ENCODE results near the gene TMEM43.

TMEM43 gene

DNA sequence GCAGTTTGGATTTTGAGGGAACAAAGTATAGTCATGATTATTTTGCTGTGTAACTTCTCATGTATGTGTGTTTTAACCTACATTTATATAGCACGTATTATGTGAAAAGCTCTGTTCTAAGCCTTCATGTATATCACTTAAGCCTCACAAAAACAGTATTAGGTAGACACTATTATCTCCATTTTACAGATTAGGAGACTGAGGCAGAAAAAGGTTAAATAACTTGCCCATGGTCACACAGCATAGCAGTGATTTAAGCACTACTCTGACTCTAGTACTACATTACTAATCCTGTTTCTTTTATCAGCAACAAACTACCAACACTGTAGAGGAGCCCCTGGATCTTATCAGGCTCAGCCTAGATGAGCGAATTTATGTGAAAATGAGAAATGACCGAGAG, 56.4 kb downstream of the TMEM43 start:
- DNase-seq, result no peak

DNA sequence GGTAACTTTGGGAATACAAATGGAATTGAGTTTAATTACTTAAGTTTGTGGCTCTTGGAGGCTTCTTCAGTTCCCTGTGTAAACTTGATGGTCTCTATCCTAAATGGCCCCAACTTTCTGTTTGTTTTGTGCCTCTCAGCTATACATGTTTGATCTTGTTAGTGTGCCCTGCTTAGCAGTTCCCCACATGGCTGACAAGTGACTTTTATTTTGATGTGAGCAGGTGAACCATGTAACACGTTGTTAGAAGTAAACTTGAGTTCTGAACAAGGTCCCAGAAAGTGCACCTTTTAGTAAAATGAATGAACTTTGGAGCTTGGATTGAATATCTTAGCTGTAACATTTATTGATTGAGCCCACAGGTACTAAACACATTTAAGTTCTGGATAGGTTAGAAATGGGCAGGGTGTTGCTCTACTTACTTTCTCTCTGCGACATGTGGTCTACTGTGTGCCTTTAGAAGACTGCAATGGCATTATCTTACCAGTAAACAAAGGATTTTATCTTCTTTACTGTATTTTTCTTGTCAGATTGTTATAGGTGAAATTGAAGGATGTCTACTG, 58.2 kb downstream of the TMEM43 start:
- no peak for DNase-seq

DNA sequence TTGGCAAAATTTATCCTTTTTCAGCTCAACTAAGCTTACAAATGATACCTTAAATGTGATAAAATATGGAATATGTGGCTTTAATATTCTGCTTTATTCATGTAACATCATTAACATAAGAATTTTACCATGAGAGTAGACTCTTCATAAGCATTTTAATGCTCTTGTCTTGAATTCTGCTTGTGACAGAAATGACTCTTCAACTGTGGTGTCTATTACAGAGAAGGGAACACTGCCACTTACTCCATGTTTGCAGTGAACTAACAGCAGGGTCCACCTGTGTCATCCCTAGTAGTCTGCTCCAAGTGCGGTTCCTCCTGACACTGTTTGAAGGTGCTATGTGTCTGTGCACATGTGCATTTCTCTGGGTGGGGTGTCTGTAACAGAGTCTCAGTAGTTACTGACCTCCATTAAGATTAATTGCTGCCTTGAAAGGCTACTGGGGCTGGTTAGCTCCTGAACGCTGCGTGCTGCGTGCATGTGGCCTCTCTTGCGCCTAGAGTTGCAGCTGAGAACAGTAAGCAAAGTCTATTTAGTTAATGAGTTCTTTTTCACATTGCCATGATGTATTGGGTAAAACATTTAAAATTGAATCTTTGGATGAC, 62.1 kb downstream of the TMEM43 start:
- DNase-seq, result no peak

DNA sequence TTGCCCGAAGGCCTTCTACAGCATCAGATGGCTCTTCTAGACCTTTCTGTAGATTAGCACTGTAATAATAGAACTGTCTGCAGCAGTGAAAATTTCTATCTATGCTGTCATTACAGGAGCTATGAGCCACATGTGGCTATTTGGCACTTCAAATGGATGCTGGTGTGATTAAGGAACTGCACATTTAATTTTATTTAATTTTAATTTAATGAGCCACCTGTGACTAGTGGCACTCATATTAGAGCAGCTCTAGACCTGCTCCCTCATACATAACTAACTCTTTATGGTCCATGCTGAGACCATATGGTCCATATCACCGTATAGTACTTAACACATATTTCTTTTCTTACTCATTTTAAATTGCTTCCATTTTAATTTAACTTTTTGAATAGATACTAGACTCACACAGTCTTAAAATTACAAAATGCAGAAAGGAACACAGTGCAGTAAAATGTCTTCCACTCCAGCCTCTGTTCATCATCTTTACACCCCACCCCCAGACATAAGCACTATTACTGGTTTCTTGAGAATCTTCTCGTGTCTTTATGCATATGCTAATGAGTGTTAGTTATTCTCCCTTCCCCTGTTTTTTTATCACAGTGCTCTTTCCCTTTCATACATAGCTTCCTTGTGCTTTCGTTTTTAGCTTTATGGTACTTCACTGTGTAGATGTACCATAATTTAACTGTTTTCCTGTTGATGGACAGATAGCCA, 63.3 kb downstream of the TMEM43 start:
- DNase-seq, result no peak

Data from KG1 (cell line).